Endothelial cell of umbilical vein (primary cell): ENCODE data around the gene SMG5. TPM values are rescaled to one million over a fixed set of nuclear protein-coding genes. Genes with fewer than 3 reads are reported as not detected.
"Not testable (repeated sequence)": the region's sequence is repeated elsewhere in the genome, so short reads cannot be mapped to it uniquely, and the experiment has no call there.

Source experiments
- BruUV-seq: library from RNA; stranded (reverse); fragments of 400-500 nt; replicated peaks from 2 replicates; lab custom pipeline; 2021; lab: Mats Ljungman, UMichigan
- CTCF ChIA-PET: fragments of 300-600, 350-600 bp; sonication (Branson Sonifier 250); formaldehyde crosslinking; loops from one replicate; lab custom pipeline; 2021; ENCODE audit warnings: antibody characterized with exemption, inconsistent platforms; lab: Charles Lee
- POLR2A ChIA-PET: fragments of 300-600, 350-600 bp; sonication (Branson Sonifier 250); formaldehyde crosslinking; loops from one replicate; lab custom pipeline; 2021; ENCODE audit warnings: antibody characterized with exemption, inconsistent platforms; lab: Charles Lee
- DNase-seq: peaks from one replicate; pipeline ENCODE4 v3.0.0-alpha.2; 2011; ENCODE audit warnings: low read depth, low spot score
- FAIRE-seq: peaks from 2 replicates; lab custom pipeline; 2011; peaks lifted over from hg19 to GRCh38; lab: Jason Lieb, UNC
- H2AFZ ChIP-seq: 2 replicates; pipeline ENCODE4 v1.6.0; 2012; ENCODE audit warnings: low read depth, low read length, control low read depth, inconsistent platforms
- H3K27ac ChIP-seq: 2 replicates; pipeline ENCODE4 v1.5.1; 2011; ENCODE audit warnings: low read depth, mild to moderate bottlenecking, control low read depth, low read length, moderate library complexity; ENCODE audit not compliant: insufficient read depth
- H3K27me3 ChIP-seq, 2 experiments: 2 replicates each; pipeline versions ENCODE4 v1.6.0 to v1.6.1; 2011; ENCODE audit warnings: low read length in 2 of 2, mixed read lengths in 1 of 2; ENCODE audit not compliant: control insufficient read depth in 2 of 2, insufficient read depth in 2 of 2
- H3K36me3 ChIP-seq, 2 experiments: 2 replicates in 1 of 2; 3 replicates in 1 of 2; pipeline ENCODE4 v1.5.1; 2011; ENCODE audit warnings: low read length in 2 of 2, mild to moderate bottlenecking in 1 of 2, moderate library complexity in 1 of 2; ENCODE audit not compliant: control insufficient read depth in 2 of 2, insufficient read depth in 2 of 2; ENCODE audit errors: extremely low read depth in 1 of 2
- H3K4me1 ChIP-seq: 3 replicates; pipeline ENCODE4 v1.5.1; 2011; ENCODE audit warnings: mild to moderate bottlenecking, low read length; ENCODE audit not compliant: control insufficient read depth, insufficient read depth; ENCODE audit errors: extremely low read depth
- H3K4me2 ChIP-seq: 2 replicates; pipeline ENCODE4 v1.6.1; 2011; ENCODE audit warnings: low read length, control low read depth, mixed read lengths; ENCODE audit not compliant: insufficient read depth
- H3K4me3 ChIP-seq, 3 experiments: fragments of 200-600 bp in 1 of 3; sonication (generic), shearing (Covaris generic) in 1 of 3; replicated peaks in 1 of 3; 2 replicates each; pipeline ENCODE4 v1.5.1; 2011 to 2016; ENCODE audit warnings: control low read depth in 3 of 3, low read length in 3 of 3, mild to moderate bottlenecking in 2 of 3, inconsistent platforms in 1 of 3, low read depth in 1 of 3, moderate library complexity in 1 of 3; ENCODE audit not compliant: insufficient read depth in 1 of 3
- H3K79me2 ChIP-seq: 2 replicates; pipeline ENCODE4 v1.6.0; 2012; ENCODE audit warnings: low read length, inconsistent platforms; ENCODE audit not compliant: control insufficient read depth, insufficient read depth
- H3K9ac ChIP-seq: replicated peaks from 2 replicates; pipeline ENCODE3; 2011; ENCODE audit warnings: low read length, control low read depth; ENCODE audit not compliant: insufficient read depth; ENCODE audit errors: extremely low read depth
- H3K9me1 ChIP-seq: replicated peaks from 3 replicates; pipeline ENCODE4 v1.6.0; 2011; ENCODE audit warnings: mild to moderate bottlenecking, low read length; ENCODE audit not compliant: control insufficient read depth, insufficient read depth; ENCODE audit errors: extremely low read depth
- H3K9me3 ChIP-seq: replicated peaks from 2 replicates; pipeline ENCODE4 v1.5.1; 2012; ENCODE audit warnings: low read length, inconsistent platforms; ENCODE audit not compliant: control insufficient read depth, insufficient read depth
- H4K20me1 ChIP-seq: replicated peaks from 2 replicates; pipeline ENCODE3; 2011; ENCODE audit warnings: mild to moderate bottlenecking, low read length; ENCODE audit not compliant: control insufficient read depth, insufficient read depth; ENCODE audit errors: extremely low read depth
- EZH2 ChIP-seq: IDR thresholded peaks from 2 replicates; pipeline ENCODE4 v1.6.1; 2012; ENCODE audit warnings: borderline replicate concordance, low read depth, mild to moderate bottlenecking, moderate library complexity, low read length, inconsistent platforms; ENCODE audit not compliant: severe bottlenecking
- FOS ChIP-seq: IDR thresholded peaks from 2 replicates; pipeline ENCODE4 v1.6.1; 2011; ENCODE audit warnings: mild to moderate bottlenecking, low read length, moderate library complexity, borderline replicate concordance; ENCODE audit not compliant: insufficient read depth
- GATA2 ChIP-seq: IDR thresholded peaks from 2 replicates; pipeline ENCODE4 v1.7.0; 2011; ENCODE audit warnings: low read depth, mild to moderate bottlenecking, moderate library complexity, mixed read lengths, low read length; ENCODE audit not compliant: insufficient read length, insufficient read depth
- JUN ChIP-seq: IDR thresholded peaks from 2 replicates; pipeline ENCODE4 v1.6.1; 2011; ENCODE audit warnings: borderline replicate concordance, low read depth; ENCODE audit not compliant: insufficient read length, insufficient read depth
- MYC ChIP-seq: IDR thresholded peaks from one replicate; pipeline ENCODE4 v1.6.1; 2011; ENCODE audit warnings: mild to moderate bottlenecking, low read depth, low read length
- POLR2A ChIP-seq: IDR thresholded peaks from 2 replicates; pipeline ENCODE4 v1.6.1; 2012; ENCODE audit warnings: low read depth, mild to moderate bottlenecking, control low read depth, low read length
- POLR2AphosphoS5 ChIP-seq: IDR thresholded peaks from 2 replicates; pipeline ENCODE4 v1.6.1; 2012; ENCODE audit warnings: low read depth, mild to moderate bottlenecking, control low read depth, low read length, moderate library complexity; ENCODE audit not compliant: insufficient read depth
- dilution Hi-C: fragments of 300-500 bp; cut with MboI; formaldehyde crosslinking; loops from one replicate; pipeline ENCODE4 v1.15.0; 2019; ENCODE audit warnings: low sequenced_read_pairs; ENCODE audit not compliant: extremely low pct_ligation_motif_present
- intact Hi-C: fragments of 100-400 bp; cut with micrococcal nuclease; formaldehyde crosslinking; loops from one replicate; pipeline ENCODE4 v1.10.0; 2022
- polyA plus RNA-seq, 4 experiments: library from polyadenylated mRNA; depleted of rRNA in 3 of 4; stranded (reverse) in 3 of 4; unstranded in 1 of 4; fragments of >200 nt; gene quantifications; 2 replicates each; pipeline versions ENCODE4 v1.2.1 to v1.2.3, GENCODE V29; 2011 to 2012; ENCODE audit warnings: missing spikeins in 1 of 4
- total RNA-seq: library from RNA; stranded (reverse); gene quantifications from 2 replicates; pipeline ENCODE4 v1.2.3, GENCODE V29; 2021
- TF ChIP-seq, protein P1 (sequence below): IDR thresholded peaks from 2 replicates; pipeline ENCODE4 v1.6.1; 2011; ENCODE audit not compliant: insufficient read depth, insufficient read length
- TF ChIP-seq, protein P2 (sequence below), 2 donors: IDR thresholded peaks; 1 replicate in 1 of 2; 2 replicates in 1 of 2; pipeline ENCODE4 v1.5.1; 2011; ENCODE audit warnings: low read length in 2 of 2, mild to moderate bottlenecking in 2 of 2, moderate library complexity in 2 of 2, control low read depth in 1 of 2, inconsistent platforms in 1 of 2, low read depth in 1 of 2; ENCODE audit not compliant: insufficient read depth in 1 of 2; ENCODE audit errors: extremely low read depth in 1 of 2

Gene SMG5
- total and polyA plus RNA-seq, 2 donors (not counting 3 experiments of a cell fraction or from before 2014, with no cell fraction given): 37.4 to 82.6 TPM

DNA sequence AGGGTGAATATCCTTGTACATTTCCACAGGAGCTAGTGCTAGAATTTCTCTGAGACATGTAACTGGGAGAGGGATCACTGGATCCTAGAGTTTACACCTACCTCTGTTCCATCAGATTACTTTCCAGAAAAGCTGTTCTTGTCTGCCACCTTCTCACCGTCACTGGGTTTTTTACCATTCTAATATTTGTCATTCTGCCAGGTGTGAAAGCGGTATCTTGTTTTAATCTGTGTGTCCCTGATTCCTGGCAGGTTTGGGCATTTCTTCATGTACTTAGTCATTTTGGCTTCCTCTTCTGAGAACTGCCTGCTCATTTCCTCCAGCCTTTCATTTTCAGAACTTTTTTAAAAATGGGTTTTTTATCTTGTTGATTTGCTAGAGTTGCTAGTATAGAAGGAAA is 64.8 kb downstream of the SMG5 start:
- Histone ChIP-seq H3K79me2 (peaks cover 19% of the 10 kb centered on the region), H3K4me1 (peaks cover 19% of the 10 kb centered on the region), H4K20me1 (no peaks in the 10 kb centered on the region), H3K27me3 (no peaks in the 10 kb centered on the region), H3K9me1 (no peaks in the 10 kb centered on the region), H3K4me2 (peak overlapping the region; percentile 80), H3K27ac (peak overlapping the region; percentile 75), H3K36me3 (peaks cover 5% of the 10 kb centered on the region in 2 experiments), H3K9me3 (no peaks in the 10 kb centered on the region), H3K9ac (peak overlapping the region; percentile 54), H3K4me3 (no peak overlapping the region), H2AFZ (no peak overlapping the region)
- no peak for FAIRE-seq
- peak; percentile 77 for DNase-seq
- TF ChIP-seq, protein P1, sequence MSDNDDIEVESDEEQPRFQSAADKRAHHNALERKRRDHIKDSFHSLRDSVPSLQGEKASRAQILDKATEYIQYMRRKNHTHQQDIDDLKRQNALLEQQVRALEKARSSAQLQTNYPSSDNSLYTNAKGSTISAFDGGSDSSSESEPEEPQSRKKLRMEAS: no peak
- peak; percentile 90 for TF ChIP-seq GATA2
- TF ChIP-seq POLR2AphosphoS5: no peak
- TF ChIP-seq JUN: no peak
- no peak for TF ChIP-seq EZH2
- TF ChIP-seq FOS: peak; percentile 61
- no peak for TF ChIP-seq POLR2A
- TF ChIP-seq MYC: no peak
- TF ChIP-seq, protein P2, sequence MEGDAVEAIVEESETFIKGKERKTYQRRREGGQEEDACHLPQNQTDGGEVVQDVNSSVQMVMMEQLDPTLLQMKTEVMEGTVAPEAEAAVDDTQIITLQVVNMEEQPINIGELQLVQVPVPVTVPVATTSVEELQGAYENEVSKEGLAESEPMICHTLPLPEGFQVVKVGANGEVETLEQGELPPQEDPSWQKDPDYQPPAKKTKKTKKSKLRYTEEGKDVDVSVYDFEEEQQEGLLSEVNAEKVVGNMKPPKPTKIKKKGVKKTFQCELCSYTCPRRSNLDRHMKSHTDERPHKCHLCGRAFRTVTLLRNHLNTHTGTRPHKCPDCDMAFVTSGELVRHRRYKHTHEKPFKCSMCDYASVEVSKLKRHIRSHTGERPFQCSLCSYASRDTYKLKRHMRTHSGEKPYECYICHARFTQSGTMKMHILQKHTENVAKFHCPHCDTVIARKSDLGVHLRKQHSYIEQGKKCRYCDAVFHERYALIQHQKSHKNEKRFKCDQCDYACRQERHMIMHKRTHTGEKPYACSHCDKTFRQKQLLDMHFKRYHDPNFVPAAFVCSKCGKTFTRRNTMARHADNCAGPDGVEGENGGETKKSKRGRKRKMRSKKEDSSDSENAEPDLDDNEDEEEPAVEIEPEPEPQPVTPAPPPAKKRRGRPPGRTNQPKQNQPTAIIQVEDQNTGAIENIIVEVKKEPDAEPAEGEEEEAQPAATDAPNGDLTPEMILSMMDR (IDR thresholded peaks at IDR 0.05; ENCODE audit: extremely low read depth in 1 of 2, insufficient read depth in 1 of 2, low read depth in 1 of 2, low read length in 2 of 2): no peak
- ChIA-PET CTCF (interaction anchor here (0.6 to 1.2 kb wide), 7 partner anchors 21 to 88 kb away, joined by 3 to 9 read pairs (median 3); partner anchors contain the start of gene SLC25A44), POLR2A (interaction anchor here (0.7 kb wide), 1 partner anchor 14 kb away, joined by 3 read pairs; no protein-coding TSS in a partner anchor)
- dilution Hi-C loops: no loop called here
- intact Hi-C loops: no loop called here
- no TSS peak for BruUV-seq

DNA sequence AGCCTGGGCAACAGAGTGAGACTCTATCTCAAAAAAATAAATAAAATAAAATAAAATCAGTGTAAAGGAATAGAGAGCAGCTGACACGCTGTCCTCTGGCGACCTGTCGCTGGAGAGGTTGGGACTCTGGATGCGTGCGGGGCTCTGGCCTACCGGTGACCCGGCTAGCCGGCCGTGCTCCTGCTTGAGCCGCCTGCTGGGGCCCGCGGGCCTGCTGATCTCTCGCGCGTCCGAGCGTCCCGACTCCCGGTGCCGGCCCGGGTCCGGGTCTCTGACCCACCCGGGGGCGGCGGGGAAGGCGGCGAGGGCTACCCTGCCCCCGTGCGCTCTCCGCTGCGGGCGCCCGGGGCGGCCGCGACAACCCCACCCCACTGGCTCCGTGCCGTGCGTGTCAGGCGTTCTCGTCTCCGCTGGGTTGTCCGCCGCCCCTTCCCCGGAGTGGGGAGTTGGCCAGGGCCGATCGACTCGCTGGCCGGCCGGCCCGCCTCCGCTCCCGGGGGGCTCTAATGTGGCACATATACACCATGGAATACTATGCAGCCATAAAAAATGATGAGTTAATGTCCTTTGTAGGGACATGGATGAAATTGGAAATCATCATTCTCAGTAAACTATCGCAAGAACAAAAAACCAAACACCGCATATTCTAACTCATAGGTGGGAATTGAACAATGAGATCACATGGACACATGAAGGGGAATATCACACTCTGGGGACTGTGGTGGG is 66.1 kb downstream of the SMG5 start:
- BruUV-seq, H3K27ac ChIP-seq, H3K36me3 ChIP-seq, H3K9ac ChIP-seq, H3K9me3 ChIP-seq, H2AFZ ChIP-seq, intact Hi-C loops, H3K9me1 ChIP-seq, DNase-seq, H4K20me1 ChIP-seq, dilution Hi-C loops, H3K4me3 ChIP-seq, POLR2A ChIA-PET, H3K4me2 ChIP-seq, H3K27me3 ChIP-seq: not testable (repeated sequence)
- FAIRE-seq: peak; percentile 100
- H3K4me1 ChIP-seq: peaks cover 21% of the 10 kb centered on the region
- CTCF ChIA-PET: interaction anchor here (4.6 kb wide), 1 partner anchor 8 kb away, joined by 43 read pairs; no protein-coding TSS in a partner anchor
- H3K79me2 ChIP-seq: peaks cover 19% of the 10 kb centered on the region
